A673 (cell line): ENCODE data around the gene COL1A1.

ENCODE experiments used
- CTCF ChIP-seq: fragments of 300-800, 200-600 bp; sonication (generic); conservative IDR thresholded peaks from 2 replicates; pipeline ENCODE4 v1.5.1; 2017; ENCODE audit warnings: low read depth, mild to moderate bottlenecking, antibody characterized with exemption, low read length, moderate library complexity, mixed read lengths
- EZH2 ChIP-seq: fragments of 200-600 bp; sonication (generic); IDR thresholded peaks from 2 replicates; pipeline ENCODE4 v1.6.1; 2017; ENCODE audit warnings: borderline replicate concordance, low read depth, mild to moderate bottlenecking, mixed read lengths, antibody characterized with exemption, low read length; ENCODE audit not compliant: poor library complexity, severe bottlenecking

GRCh38 chr17:50144845-50145531, 56.4 kb downstream of the COL1A1 start:
- no peak for TF ChIP-seq CTCF
- no peak for TF ChIP-seq EZH2
